ENCODE measurements around the gene PHTF2. TPM values are rescaled to one million over a fixed set of nuclear protein-coding genes. Genes with fewer than 3 reads are reported as not detected.
A peak's percentile ranks its signal among the peaks of the same experiment; 100 is the strongest.

The PHTF2 gene
- total and polyA plus RNA-seq, 4 donors: 5.1 to 37.1 (median 8.7) TPM

DNA sequence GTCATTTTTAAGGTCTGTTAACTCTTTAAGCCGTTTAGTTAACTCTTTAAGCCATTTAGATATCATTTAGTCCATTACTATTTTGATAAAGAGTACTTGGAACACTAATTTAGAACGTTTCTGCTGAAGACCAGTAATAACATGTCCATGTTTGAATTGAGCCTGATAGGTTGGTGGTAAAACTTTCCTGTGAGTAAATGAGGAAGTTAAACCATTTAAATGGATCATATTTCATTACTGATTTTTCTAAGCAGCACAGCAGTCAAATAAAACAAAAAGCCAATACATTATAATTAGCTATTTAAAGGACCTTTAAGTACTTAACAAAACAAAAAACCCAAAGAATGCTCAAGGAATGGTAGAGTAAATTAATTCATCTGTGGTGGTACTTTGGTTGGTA, 29.4 kb downstream of the PHTF2 start:
- 55 to 60% methylated on average over 2 of the region's 2 CpGs for WGBS, 2 donors
- no peak for DNase-seq
- no peak for ATAC-seq (ENCODE audit: insufficient read depth, low FRiP score)
- TF ChIP-seq, protein P1, sequence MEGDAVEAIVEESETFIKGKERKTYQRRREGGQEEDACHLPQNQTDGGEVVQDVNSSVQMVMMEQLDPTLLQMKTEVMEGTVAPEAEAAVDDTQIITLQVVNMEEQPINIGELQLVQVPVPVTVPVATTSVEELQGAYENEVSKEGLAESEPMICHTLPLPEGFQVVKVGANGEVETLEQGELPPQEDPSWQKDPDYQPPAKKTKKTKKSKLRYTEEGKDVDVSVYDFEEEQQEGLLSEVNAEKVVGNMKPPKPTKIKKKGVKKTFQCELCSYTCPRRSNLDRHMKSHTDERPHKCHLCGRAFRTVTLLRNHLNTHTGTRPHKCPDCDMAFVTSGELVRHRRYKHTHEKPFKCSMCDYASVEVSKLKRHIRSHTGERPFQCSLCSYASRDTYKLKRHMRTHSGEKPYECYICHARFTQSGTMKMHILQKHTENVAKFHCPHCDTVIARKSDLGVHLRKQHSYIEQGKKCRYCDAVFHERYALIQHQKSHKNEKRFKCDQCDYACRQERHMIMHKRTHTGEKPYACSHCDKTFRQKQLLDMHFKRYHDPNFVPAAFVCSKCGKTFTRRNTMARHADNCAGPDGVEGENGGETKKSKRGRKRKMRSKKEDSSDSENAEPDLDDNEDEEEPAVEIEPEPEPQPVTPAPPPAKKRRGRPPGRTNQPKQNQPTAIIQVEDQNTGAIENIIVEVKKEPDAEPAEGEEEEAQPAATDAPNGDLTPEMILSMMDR (IDR thresholded peaks at IDR 0.05; ENCODE audit: control extremely low read depth, extremely low read depth): no peak
- Histone ChIP-seq H3K9ac (ENCODE audit: insufficient read depth in 1 of 2, low read length in 2 of 2) (no peak overlapping the region), H3K27ac (ENCODE audit: low read depth in 1 of 2, low read length in 1 of 2) (no peak overlapping the region), H3K27me3 (ENCODE audit: control insufficient read depth in 3 of 3, insufficient read depth in 3 of 3, low read length in 2 of 3) (no peaks in the 10 kb centered on the region), H3K4me3 (no peak overlapping the region), H3K36me3 (ENCODE audit: control insufficient read depth in 4 of 4, insufficient read depth in 4 of 4, low read length in 4 of 4) (peaks cover 0 to 5% (median 0%) of the 10 kb centered on the region in 4 donors), H3K9me3 (ENCODE audit: control insufficient read depth in 4 of 4, insufficient read depth in 3 of 4, low read length in 3 of 4) (peaks cover 0 to 4% (median 0%) of the 10 kb centered on the region in 4 donors), H3K4me1 (ENCODE audit: control insufficient read depth in 5 of 5, insufficient read depth in 5 of 5, low read length in 5 of 5) (peaks cover 0 to 15% (median 0%) of the 10 kb centered on the region in 5 donors)

DNA sequence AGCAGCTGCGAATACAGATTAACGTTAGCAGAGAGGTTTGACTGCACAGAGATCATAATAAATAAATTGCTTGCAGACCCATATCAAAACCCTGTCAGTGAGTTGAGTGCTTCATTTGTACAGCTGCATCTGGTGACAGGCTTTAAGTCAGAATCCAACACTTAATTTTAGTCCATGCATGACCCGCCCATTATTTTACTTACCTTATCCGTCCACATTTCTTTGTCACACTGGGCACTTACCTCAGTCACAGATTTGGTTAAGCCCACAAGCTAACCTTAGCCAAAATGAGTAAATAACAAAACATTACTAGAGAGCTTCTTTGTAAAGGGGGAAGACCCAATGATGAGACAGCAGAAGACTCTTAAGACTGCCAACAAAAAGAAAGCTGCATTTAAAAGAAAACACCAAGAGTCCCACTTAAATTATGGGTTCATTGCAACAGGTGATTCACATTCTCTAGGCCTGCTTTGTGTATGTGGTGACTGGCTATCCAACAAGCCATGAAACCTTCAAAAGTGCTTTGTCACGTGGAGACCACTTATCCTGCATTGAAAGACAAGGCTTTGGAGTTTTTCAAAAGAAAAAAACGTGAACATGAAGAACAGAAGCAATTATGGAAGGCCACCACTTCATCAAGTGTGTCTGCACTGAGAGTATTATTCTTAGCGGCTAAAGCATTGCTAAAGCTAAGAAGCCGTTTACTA, 32.2 kb downstream of the PHTF2 start:
- H3K27me3 ChIP-seq (ENCODE audit: control insufficient read depth in 3 of 3, insufficient read depth in 3 of 3, low read length in 2 of 3): no peaks in the 10 kb centered on the region
- peaks cover 0 to 5% (median 0%) of the 10 kb centered on the region in 4 donors for H3K36me3 ChIP-seq (ENCODE audit: control insufficient read depth in 4 of 4, insufficient read depth in 4 of 4, low read length in 4 of 4)
- peaks cover 0 to 13% (median 0%) of the 10 kb centered on the region in 5 donors for H3K4me1 ChIP-seq (ENCODE audit: control insufficient read depth in 5 of 5, insufficient read depth in 5 of 5, low read length in 5 of 5)
- no peak overlapping the region for H3K4me3 ChIP-seq
- 89 to 95% methylated on average over 8 of the region's 8 CpGs for WGBS, 2 donors
- peaks cover 0 to 4% (median 0%) of the 10 kb centered on the region in 4 donors for H3K9me3 ChIP-seq (ENCODE audit: control insufficient read depth in 4 of 4, insufficient read depth in 3 of 4, low read length in 3 of 4)
- TF ChIP-seq, protein P1 (IDR thresholded peaks at IDR 0.05; ENCODE audit: control extremely low read depth, extremely low read depth): no peak
- H3K9ac ChIP-seq (ENCODE audit: insufficient read depth in 1 of 2, low read length in 2 of 2): no peak overlapping the region
- ATAC-seq (ENCODE audit: insufficient read depth, low FRiP score) (no peak), DNase-seq (peak in 1 of 3 donors; percentile 12)
- H3K27ac ChIP-seq (ENCODE audit: low read depth in 1 of 2, low read length in 1 of 2): no peak overlapping the region

DNA sequence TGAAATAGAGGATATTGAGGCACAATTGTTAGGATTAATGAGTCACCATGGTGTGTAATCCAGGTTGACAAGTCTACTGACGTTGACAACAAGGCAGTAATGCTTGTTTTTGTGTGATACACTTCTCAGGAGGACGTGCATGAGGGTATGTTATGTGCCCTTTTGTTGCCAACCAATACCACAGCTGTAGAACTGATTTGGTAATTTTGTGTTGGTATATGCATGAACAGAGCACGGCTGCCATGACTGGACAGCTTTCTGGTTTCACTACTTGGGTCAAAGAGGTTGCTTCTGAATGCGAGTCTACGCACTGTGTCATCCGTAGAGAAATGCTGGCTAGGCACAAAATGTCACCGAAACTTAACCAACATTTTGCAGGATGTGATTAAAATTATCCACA, 32.9 kb downstream of the PHTF2 start:
- H3K27me3 ChIP-seq (ENCODE audit: control insufficient read depth in 3 of 3, insufficient read depth in 3 of 3, low read length in 2 of 3): no peaks in the 10 kb centered on the region
- H3K4me1 ChIP-seq (ENCODE audit: control insufficient read depth in 5 of 5, insufficient read depth in 5 of 5, low read length in 5 of 5): peaks cover 0 to 13% (median 0%) of the 10 kb centered on the region in 5 donors
- H3K9ac ChIP-seq (ENCODE audit: insufficient read depth in 1 of 2, low read length in 2 of 2): no peak overlapping the region
- DNase-seq (no peak), ATAC-seq (ENCODE audit: insufficient read depth, low FRiP score) (no peak)
- TF ChIP-seq, protein P1 (IDR thresholded peaks at IDR 0.05; ENCODE audit: control extremely low read depth, extremely low read depth): no peak
- 94 to 95% methylated on average over 7 of the region's 7 CpGs for WGBS, 2 donors
- H3K9me3 ChIP-seq (ENCODE audit: control insufficient read depth in 4 of 4, insufficient read depth in 3 of 4, low read length in 3 of 4): peaks cover 0 to 4% (median 0%) of the 10 kb centered on the region in 4 donors
- no peak overlapping the region for H3K27ac ChIP-seq (ENCODE audit: low read depth in 1 of 2, low read length in 1 of 2)
- H3K36me3 ChIP-seq (ENCODE audit: control insufficient read depth in 4 of 4, insufficient read depth in 4 of 4, low read length in 4 of 4): no peaks in the 10 kb centered on the region
- no peak overlapping the region for H3K4me3 ChIP-seq

All from lung (tissue), 12 donors.